KOPT-K1 (cell line): Measurements from ENCODE around the gene EEFSEC.

ENCODE experiments used
- H3K27ac ChIP-seq: fragments of 200-600 bp; sonication (generic); 2 replicates; pipeline ENCODE4 v1.5.1; 2016; ENCODE audit warnings: antibody characterized with exemption, mild to moderate bottlenecking, low read depth, low read length; ENCODE audit not compliant: poor library complexity, severe bottlenecking
- H3K36me3 ChIP-seq: fragments of 200-600 bp; sonication (generic); 2 replicates; pipeline ENCODE4 v1.5.1; 2017; ENCODE audit warnings: antibody characterized with exemption, mild to moderate bottlenecking, low read length, moderate library complexity; ENCODE audit not compliant: insufficient read depth
- H3K9me3 ChIP-seq: fragments of 200-600 bp; sonication (generic); 2 replicates; pipeline ENCODE4 v1.5.1; 2017; ENCODE audit warnings: antibody characterized with exemption, low read length, mild to moderate bottlenecking; ENCODE audit not compliant: insufficient read depth, poor library complexity, severe bottlenecking

Gene EEFSEC

DNA sequence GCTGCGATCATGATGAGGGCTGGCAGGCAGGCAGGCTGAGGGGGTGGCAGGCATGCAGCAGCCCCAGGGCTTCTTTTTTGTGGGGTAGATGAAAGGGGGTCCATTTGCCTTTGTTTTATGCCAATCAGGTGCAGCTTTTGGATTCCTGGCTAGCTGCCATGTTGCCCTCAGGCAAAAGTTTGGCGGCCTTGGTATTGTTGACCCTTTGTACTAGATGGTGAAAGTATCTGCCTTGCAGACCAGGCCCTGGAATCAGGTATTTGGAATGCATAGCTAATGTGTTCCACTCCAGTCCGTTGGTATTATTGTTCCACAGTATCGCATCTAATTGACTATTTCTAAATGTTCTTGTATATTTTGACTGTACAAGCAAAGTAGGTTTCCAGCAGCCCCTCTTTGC, 35.0 kb downstream of the EEFSEC start:
- Histone ChIP-seq H3K9me3 (no peaks in the 10 kb centered on the region), H3K27ac (no peak overlapping the region), H3K36me3 (no peaks in the 10 kb centered on the region)

GRCh38 chr3:128188956-128189355, 35.7 kb downstream of the EEFSEC start:
- Histone ChIP-seq H3K36me3 (no peaks in the 10 kb centered on the region), H3K9me3 (no peaks in the 10 kb centered on the region), H3K27ac (no peak overlapping the region)

DNA sequence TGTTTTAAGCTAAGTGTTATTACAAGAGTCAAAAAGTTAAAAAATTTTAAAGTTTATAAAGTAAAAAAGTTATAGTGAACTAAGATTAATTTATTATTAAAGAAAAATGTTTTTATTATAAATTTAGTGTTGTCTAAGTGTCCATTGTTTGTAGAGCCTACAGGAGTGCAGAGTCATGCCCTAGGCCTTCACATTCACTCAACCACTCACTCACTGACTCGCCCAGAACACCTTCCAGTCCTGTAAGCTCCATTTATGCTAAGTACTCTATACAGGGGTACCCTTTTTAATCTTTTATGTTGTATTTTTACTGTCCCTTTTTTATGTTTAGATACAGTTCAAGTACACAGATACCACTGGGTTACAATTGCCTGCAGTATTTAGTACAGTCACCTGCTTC, 37.2 kb downstream of the EEFSEC start:
- Histone ChIP-seq H3K9me3 (no peaks in the 10 kb centered on the region), H3K27ac (no peak overlapping the region), H3K36me3 (no peaks in the 10 kb centered on the region; the same call in 1 of the 2 replicates)

DNA sequence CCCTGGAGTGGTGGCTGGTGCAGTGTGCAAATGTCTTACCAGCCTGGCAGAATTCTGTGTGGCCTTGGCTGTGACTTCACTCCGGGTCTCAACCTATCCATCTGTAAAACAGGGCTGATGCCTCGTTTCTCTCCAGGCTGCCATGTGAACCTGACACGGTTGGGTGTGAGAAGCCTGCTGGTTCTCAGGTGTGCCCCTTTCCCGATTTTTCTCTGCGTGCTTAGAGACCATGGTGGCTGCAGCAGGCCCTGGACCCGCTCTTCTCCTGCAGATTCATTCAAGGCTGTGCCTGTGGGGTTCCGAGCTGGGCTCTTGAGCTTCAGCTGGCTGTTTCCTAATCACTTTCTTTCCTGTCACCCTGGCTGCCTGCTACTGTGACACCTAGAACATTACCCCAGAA, 38.9 kb downstream of the EEFSEC start:
- H3K36me3 ChIP-seq, result no peaks in the 10 kb centered on the region; the same call in 1 of the 2 replicates
- no peaks in the 10 kb centered on the region for H3K9me3 ChIP-seq
- H3K27ac ChIP-seq, result no peak overlapping the region

DNA sequence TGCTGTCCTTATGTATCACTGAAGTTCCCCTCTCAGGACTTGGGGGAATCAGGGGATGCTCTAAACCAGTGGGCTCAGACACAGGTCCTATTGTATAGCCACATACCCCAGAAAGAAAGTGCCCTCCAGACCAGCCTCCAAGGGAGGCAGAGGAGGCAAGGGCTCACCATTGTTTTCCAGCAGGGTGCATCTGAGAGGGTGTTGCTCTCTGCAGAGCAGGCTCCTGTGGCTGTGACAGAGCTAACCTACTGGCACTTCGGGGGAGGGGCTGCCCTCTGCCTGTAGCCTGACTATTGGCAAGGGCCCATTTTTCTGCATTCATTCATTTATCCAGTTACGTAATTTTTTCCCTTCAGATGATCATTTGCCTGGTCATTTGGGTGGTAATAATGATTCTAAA, 39.9 kb downstream of the EEFSEC start:
- no peak overlapping the region for H3K27ac ChIP-seq
- H3K9me3 ChIP-seq, result no peaks in the 10 kb centered on the region
- no peaks in the 10 kb centered on the region; the same call in 1 of the 2 replicates for H3K36me3 ChIP-seq

DNA sequence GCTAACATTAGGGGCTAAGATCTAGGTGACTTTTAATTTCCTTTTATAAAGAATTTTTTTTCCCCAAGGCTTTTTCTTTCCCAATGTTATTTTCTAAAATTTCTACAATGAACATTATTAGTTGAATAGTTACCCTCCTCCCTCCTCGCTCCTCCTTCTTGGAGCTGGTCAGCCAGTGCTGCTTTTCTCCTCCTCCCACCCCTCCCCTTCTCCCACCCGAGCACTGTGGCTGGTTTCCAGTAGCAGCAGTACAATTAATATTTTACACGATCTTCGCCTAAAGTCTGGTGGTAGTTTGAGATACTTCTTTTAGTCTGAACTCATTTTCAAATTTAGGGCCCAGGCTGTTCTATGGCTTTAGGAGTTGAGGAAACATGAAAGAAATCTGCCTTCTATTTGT, 41.6 kb downstream of the EEFSEC start:
- H3K27ac ChIP-seq, result no peak overlapping the region
- no peaks in the 10 kb centered on the region for H3K9me3 ChIP-seq
- H3K36me3 ChIP-seq, result no peaks in the 10 kb centered on the region; the same call in 1 of the 2 replicates

GRCh38 chr3:128195369-128195768, 42.1 kb downstream of the EEFSEC start:
- H3K9me3 ChIP-seq, result no peaks in the 10 kb centered on the region
- no peaks in the 10 kb centered on the region; the same call in 1 of the 2 replicates for H3K36me3 ChIP-seq
- H3K27ac ChIP-seq, result no peak overlapping the region

DNA sequence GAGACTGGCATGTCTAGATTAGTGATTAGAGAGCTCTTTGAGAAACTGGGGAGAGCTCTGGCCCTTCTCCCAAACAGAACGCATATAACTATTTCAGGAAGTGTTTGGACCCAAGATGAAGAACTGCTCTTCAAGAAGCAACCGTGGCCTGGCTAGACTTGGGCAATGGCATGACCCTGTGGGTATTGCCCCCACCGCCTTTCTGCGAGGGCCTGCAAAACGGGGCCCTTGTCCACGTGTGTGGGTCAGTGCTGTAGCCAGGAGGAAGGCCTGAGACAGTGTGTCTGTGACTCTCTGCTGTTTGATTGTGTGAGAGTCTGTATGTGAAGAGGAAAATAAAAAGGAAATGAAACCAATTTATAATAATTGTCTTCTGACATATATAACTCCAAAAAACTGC, 42.5 kb downstream of the EEFSEC start:
- H3K27ac ChIP-seq, result no peak overlapping the region
- no peaks in the 10 kb centered on the region for H3K9me3 ChIP-seq

GRCh38 chr3:128196647-128197046, 43.4 kb downstream of the EEFSEC start:
- Histone ChIP-seq H3K9me3 (no peaks in the 10 kb centered on the region), H3K36me3 (no peaks in the 10 kb centered on the region; the same call in 1 of the 2 replicates), H3K27ac (no peak overlapping the region)

More for the DNA sequence above, 42.5 kb downstream of the EEFSEC start:
- no peaks in the 10 kb centered on the region; the same call in 1 of the 2 replicates for H3K36me3 ChIP-seq

- Histone ChIP-seq H3K27ac (no peak overlapping the region), H3K9me3 (no peaks in the 10 kb centered on the region), H3K36me3 (no peaks in the 10 kb centered on the region; the same call in 1 of the 2 replicates)
Observed at GRCh38 chr3:128197855-128198254, 44.6 kb downstream of the EEFSEC start.

GRCh38 chr3:128198313-128198712, 45.0 kb downstream of the EEFSEC start:
- Histone ChIP-seq H3K36me3 (no peaks in the 10 kb centered on the region; the same call in 1 of the 2 replicates), H3K27ac (no peak overlapping the region), H3K9me3 (no peaks in the 10 kb centered on the region)

- no peaks in the 10 kb centered on the region for H3K9me3 ChIP-seq
- H3K27ac ChIP-seq, result no peak overlapping the region
- no peaks in the 10 kb centered on the region; the same call in 1 of the 2 replicates for H3K36me3 ChIP-seq
Observed at GRCh38 chr3:128199110-128199509, 45.8 kb downstream of the EEFSEC start.

DNA sequence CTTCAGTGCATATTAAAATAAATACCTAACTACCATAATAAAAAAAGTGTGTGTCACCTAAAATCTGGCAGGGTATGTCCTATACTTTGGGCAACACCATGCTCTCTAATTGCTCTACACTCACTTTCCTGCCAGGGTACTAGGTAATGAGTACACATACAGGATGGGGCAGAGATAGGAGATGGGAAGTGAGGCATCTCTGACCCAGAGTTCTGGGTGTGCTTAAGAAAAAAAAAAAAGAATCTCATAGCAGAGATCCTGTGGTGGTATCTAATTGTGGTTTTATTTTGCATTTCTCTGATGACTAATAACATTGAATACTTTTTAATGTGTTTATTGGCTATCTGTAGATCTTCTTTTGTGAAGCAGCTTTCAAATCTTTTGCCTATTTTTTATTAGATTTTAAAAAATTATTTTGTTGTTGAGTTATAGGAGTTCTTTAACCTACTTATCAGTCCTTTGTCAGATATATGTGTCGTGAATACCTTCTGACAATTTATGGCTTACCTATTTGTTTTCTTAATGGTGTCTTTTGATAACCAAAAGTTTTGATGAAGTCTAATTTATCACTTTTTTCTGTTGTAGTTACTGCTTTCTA, 48.0 kb downstream of the EEFSEC start:
- H3K27ac ChIP-seq, result no peak overlapping the region
- no peaks in the 10 kb centered on the region for H3K9me3 ChIP-seq
- no peaks in the 10 kb centered on the region for H3K36me3 ChIP-seq

- Histone ChIP-seq H3K9me3 (no peaks in the 10 kb centered on the region), H3K27ac (no peak overlapping the region), H3K36me3 (no peaks in the 10 kb centered on the region)
Observed at GRCh38 chr3:128203169-128203568, 49.9 kb downstream of the EEFSEC start.

DNA sequence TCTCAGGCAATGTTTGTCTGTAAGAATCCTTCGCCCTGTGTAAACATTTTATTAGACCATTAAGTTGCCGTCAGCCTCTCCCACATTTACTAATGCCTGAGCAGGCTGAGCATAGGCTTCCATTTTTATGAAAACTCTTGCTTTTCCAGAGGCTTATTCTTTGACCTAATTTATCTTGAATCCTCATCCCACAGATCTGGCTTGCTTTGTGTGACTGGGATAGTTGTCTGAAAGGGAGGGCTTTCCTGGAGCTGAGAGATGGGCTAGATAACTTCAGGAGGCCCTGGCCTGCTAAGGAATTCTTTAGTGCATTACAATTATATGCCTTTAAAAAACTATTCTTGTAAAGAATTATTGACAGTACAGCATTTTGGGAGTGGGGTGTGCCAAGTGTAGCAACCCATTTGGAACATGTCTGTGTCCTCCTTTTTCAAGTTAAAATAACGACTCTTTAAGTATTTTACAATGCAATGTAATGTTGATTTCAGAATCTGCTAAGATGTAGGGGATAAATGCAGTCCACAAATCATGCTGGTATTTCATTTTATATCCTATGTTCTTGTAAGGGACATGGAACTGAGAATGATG, 52.4 kb downstream of the EEFSEC start:
- H3K9me3 ChIP-seq, result no peaks in the 10 kb centered on the region
- H3K27ac ChIP-seq, result no peak overlapping the region
- no peaks in the 10 kb centered on the region for H3K36me3 ChIP-seq

GRCh38 chr3:128207951-128208350, 54.7 kb downstream of the EEFSEC start:
- Histone ChIP-seq H3K9me3 (no peaks in the 10 kb centered on the region), H3K27ac (no peak overlapping the region), H3K36me3 (no peaks in the 10 kb centered on the region)
